HG02943 (cell line): ENCODE measurements around the gene EML4.

Source experiments
- ATAC-seq: cut with Tn5 transposase; IDR thresholded peaks from one replicate; pipeline ENCODE4 v1.9.1; 2021; ENCODE audit warnings: mild to moderate bottlenecking, low read depth, moderate library complexity; ENCODE audit not compliant: unreplicated experiment

The EML4 gene

GRCh38 chr2:42220566-42220965, 51.4 kb downstream of the EML4 start:
- no peak for ATAC-seq

- ATAC-seq, result no peak
These were observed 54.1 kb downstream of the EML4 start for GRCh38 chr2:42223067-42223854.

GRCh38 chr2:42223855-42224268, 54.7 kb downstream of the EML4 start:
- no peak for ATAC-seq

- no peak for ATAC-seq
These were observed 55.4 kb downstream of the EML4 start for GRCh38 chr2:42224422-42225067.

- no peak for ATAC-seq
These were observed 56.4 kb downstream of the EML4 start for GRCh38 chr2:42225573-42225972.

GRCh38 chr2:42227491-42227890, 58.3 kb downstream of the EML4 start:
- ATAC-seq, result no peak

- no peak for ATAC-seq
These were observed 58.9 kb downstream of the EML4 start for GRCh38 chr2:42228101-42228500.

- no peak for ATAC-seq
These were observed 60.8 kb downstream of the EML4 start for GRCh38 chr2:42229949-42230348.

- ATAC-seq, result no peak
These were observed 61.7 kb downstream of the EML4 start for GRCh38 chr2:42230891-42231290.

- ATAC-seq, result no peak
These were observed 62.9 kb downstream of the EML4 start for GRCh38 chr2:42232024-42232423.

GRCh38 chr2:42233976-42234441, 64.9 kb downstream of the EML4 start:
- no peak for ATAC-seq

- ATAC-seq, result no peak
These were observed 67.8 kb downstream of the EML4 start for GRCh38 chr2:42236911-42237310.

- ATAC-seq, result peak; percentile 84
These were observed 69.6 kb downstream of the EML4 start for GRCh38 chr2:42238644-42239288.

GRCh38 chr2:42239289-42239661, 70.1 kb downstream of the EML4 start:
- no peak for ATAC-seq

GRCh38 chr2:42239811-42240210, 70.7 kb downstream of the EML4 start:
- ATAC-seq, result no peak

- ATAC-seq, result no peak
These were observed 72.4 kb downstream of the EML4 start for GRCh38 chr2:42241517-42241916.

- no peak for ATAC-seq
These were observed 74.1 kb downstream of the EML4 start for GRCh38 chr2:42243297-42243696.

- no peak for ATAC-seq
These were observed 75.4 kb downstream of the EML4 start for GRCh38 chr2:42244520-42244919.

- ATAC-seq, result no peak
These were observed 76.2 kb downstream of the EML4 start for GRCh38 chr2:42245396-42245795.

GRCh38 chr2:42246562-42246961, 77.4 kb downstream of the EML4 start:
- no peak for ATAC-seq

GRCh38 chr2:42248846-42249245, 79.7 kb downstream of the EML4 start:
- no peak for ATAC-seq

- ATAC-seq, result no peak
These were observed 80.1 kb downstream of the EML4 start for GRCh38 chr2:42249284-42249683.
